NCI-H2081 treated with DMSO at 0.1 percent for 48 hours (cell line): ENCODE results near the gene CHST13.

Experiments
- DNase-seq: peaks from one replicate; lab custom pipeline; 2025; lab: John Stamatoyannopoulos, UW

Gene CHST13

GRCh38 chr3:126509597-126510307, 14.2 kb upstream of the CHST13 start:
- DNase-seq = no peak

GRCh38 chr3:126510308-126510910, 13.5 kb upstream of the CHST13 start:
- no peak for DNase-seq

GRCh38 chr3:126511291-126511690, 12.7 kb upstream of the CHST13 start:
- DNase-seq = no peak

- no peak for DNase-seq
Observed at GRCh38 chr3:126512026-126512425, 11.9 kb upstream of the CHST13 start.

- DNase-seq = no peak
Observed at GRCh38 chr3:126512916-126513650, 10.9 kb upstream of the CHST13 start.

GRCh38 chr3:126514161-126514560, 9.8 kb upstream of the CHST13 start:
- DNase-seq = no peak

GRCh38 chr3:126515066-126515706, 8.8 kb upstream of the CHST13 start:
- DNase-seq = no peak

GRCh38 chr3:126516152-126516935, 7.6 kb upstream of the CHST13 start:
- no peak for DNase-seq

- no peak for DNase-seq
Observed at GRCh38 chr3:126516936-126517290, 7.0 kb upstream of the CHST13 start.

GRCh38 chr3:126517291-126517951, 6.5 kb upstream of the CHST13 start, which contains the start of gene UROC1:
UROC1 (minus strand) TSS chr3:126517773; CDS start chr3:126517719, 54 bp downstream.
- no peak for DNase-seq

- DNase-seq = no peak
Observed at GRCh38 chr3:126517986-126518778, 5.8 kb upstream of the CHST13 start.

GRCh38 chr3:126518779-126519177, 5.2 kb upstream of the CHST13 start:
- no peak for DNase-seq

GRCh38 chr3:126519506-126520455, 4.2 kb upstream of the CHST13 start:
- DNase-seq = no peak

- DNase-seq = no peak
Observed at GRCh38 chr3:126521122-126521891, 2.6 kb upstream of the CHST13 start.

GRCh38 chr3:126522363-126522788, 1.6 kb upstream of the CHST13 start:
- DNase-seq = no peak

- DNase-seq = no peak
Observed at GRCh38 chr3:126524429-126524988, 554 bp downstream of the CHST13 start.

GRCh38 chr3:126525091-126525852, 1.3 kb downstream of the CHST13 start:
- no peak for DNase-seq
